IMR-90 (cell line): ENCODE results near the gene CYP2E1. TPM values are rescaled to one million over a fixed set of nuclear protein-coding genes. Genes with fewer than 3 reads are reported as not detected.

ENCODE experiments used
- ATAC-seq: fragments of 200-7000 bp; cut with Tn5 transposase; 2 replicates; pipeline ENCODE4 v1.9.1; 2020; ENCODE audit warnings: low read depth, mild to moderate bottlenecking, moderate library complexity
- BruUV-seq: library from RNA; stranded (reverse); fragments of 400-500 nt; replicated peaks from 2 replicates; lab custom pipeline; 2021; lab: Mats Ljungman, UMichigan
- CTCF ChIA-PET: fragments of 300-600 bp; formaldehyde crosslinking; extraction: SDS; loops from one replicate; lab custom pipeline; 2021; ENCODE audit warnings: antibody characterized with exemption; lab: Yijun Ruan, JAX
- POLR2A ChIA-PET: fragments of 300-600 bp; sonication (Branson Sonifier 250); formaldehyde crosslinking; loops from one replicate; lab custom pipeline; 2022; ENCODE audit warnings: antibody characterized with exemption; ENCODE audit not compliant: unreplicated experiment; lab: Charles Lee
- DNase-seq: peaks from one replicate; pipeline ENCODE4 v3.0.0; 2013
- H2AFZ ChIP-seq: replicated peaks from 2 replicates; pipeline ENCODE3; 2013; ENCODE audit warnings: low read length, mild to moderate bottlenecking; ENCODE audit not compliant: poor library complexity
- H2AK5ac ChIP-seq: 2 replicates; pipeline ENCODE4 v1.6.1; 2013; ENCODE audit warnings: low read depth, low read length, inconsistent platforms
- H2AK9ac ChIP-seq: replicated peaks from 2 replicates; pipeline ENCODE3; 2013; ENCODE audit warnings: mild to moderate bottlenecking, low read depth, low read length, moderate library complexity; ENCODE audit not compliant: poor library complexity
- H2BK120ac ChIP-seq: 2 replicates; pipeline ENCODE4 v1.6.1; 2013; ENCODE audit warnings: low read depth, low read length, inconsistent platforms
- H2BK15ac ChIP-seq: 3 replicates; pipeline ENCODE4 v1.6.1; 2013; ENCODE audit warnings: low read depth, low read length, inconsistent platforms
- H2BK20ac ChIP-seq: 2 replicates; pipeline ENCODE4 v1.6.1; 2013; ENCODE audit warnings: low read depth, mild to moderate bottlenecking, inconsistent platforms, low read length, moderate library complexity
- H2BK5ac ChIP-seq: 2 replicates; pipeline ENCODE4 v1.6.1; 2013; ENCODE audit warnings: mild to moderate bottlenecking, low read depth, low read length, inconsistent platforms; ENCODE audit not compliant: poor library complexity, severe bottlenecking
- H3K14ac ChIP-seq: replicated peaks from 2 replicates; pipeline ENCODE4 v1.6.1; 2013; ENCODE audit warnings: low read depth, low read length, inconsistent platforms
- H3K18ac ChIP-seq: 2 replicates; pipeline ENCODE4 v1.6.1; 2013; ENCODE audit warnings: low read depth, low read length, control low read depth
- H3K23ac ChIP-seq: 2 replicates; pipeline ENCODE4 v1.6.1; 2013; ENCODE audit warnings: low read depth, low read length, inconsistent platforms
- H3K27ac ChIP-seq: 2 replicates; pipeline ENCODE4 v1.5.1; 2013; ENCODE audit warnings: mild to moderate bottlenecking, control low read depth, low read length; ENCODE audit not compliant: insufficient read depth
- H3K27me3 ChIP-seq: 2 replicates; pipeline ENCODE4 v1.6.1; 2013; ENCODE audit warnings: low read length; ENCODE audit not compliant: control insufficient read depth, insufficient read depth
- H3K36me3 ChIP-seq: 2 replicates; pipeline ENCODE4 v1.6.1; 2013; ENCODE audit warnings: low read length, mixed read lengths; ENCODE audit not compliant: control insufficient read depth, insufficient read depth
- H3K4ac ChIP-seq: 2 replicates; pipeline ENCODE4 v1.6.1; 2013; ENCODE audit warnings: low read depth, low read length, inconsistent platforms
- H3K4me1 ChIP-seq: 2 replicates; pipeline ENCODE4 v1.6.1; 2013; ENCODE audit warnings: low read length, mixed read lengths; ENCODE audit not compliant: control insufficient read depth, insufficient read depth
- H3K4me2 ChIP-seq: 2 replicates; pipeline ENCODE4 v1.6.1; 2013; ENCODE audit warnings: low read depth, mild to moderate bottlenecking, control low read depth, low read length, moderate library complexity
- H3K4me3 ChIP-seq: 2 replicates; pipeline ENCODE4 v1.5.1; 2013; ENCODE audit warnings: low read depth, mild to moderate bottlenecking, control low read depth, low read length, moderate library complexity; ENCODE audit not compliant: insufficient read depth
- H3K56ac ChIP-seq: 2 replicates; pipeline ENCODE4 v1.6.1; 2013; ENCODE audit warnings: low read length, inconsistent platforms; ENCODE audit not compliant: insufficient read depth; ENCODE audit errors: extremely low read depth
- H3K79me1 ChIP-seq, 2 experiments: 2 replicates each; pipeline ENCODE4 v1.6.1; 2013; ENCODE audit warnings: low read length in 2 of 2, inconsistent platforms in 1 of 2, low read depth in 1 of 2
- H3K9ac ChIP-seq: 2 replicates; pipeline ENCODE4 v1.6.1; 2013; ENCODE audit warnings: low read depth, low read length, control low read depth
- H3K9me1 ChIP-seq: 2 replicates; pipeline ENCODE4 v1.6.1; 2013; ENCODE audit warnings: low read length, inconsistent platforms; ENCODE audit not compliant: insufficient read depth
- H3K9me3 ChIP-seq: 2 replicates; pipeline ENCODE4 v1.6.1; 2013; ENCODE audit warnings: low read length; ENCODE audit not compliant: control insufficient read depth, insufficient read depth
- H4K20me1 ChIP-seq: 2 replicates; pipeline ENCODE4 v1.6.1; 2013; ENCODE audit warnings: low read length, inconsistent platforms; ENCODE audit not compliant: insufficient read depth
- H4K5ac ChIP-seq: 2 replicates; pipeline ENCODE4 v1.6.1; 2013; ENCODE audit warnings: mild to moderate bottlenecking, low read depth, low read length, control low read depth
- H4K8ac ChIP-seq, 2 experiments: 2 replicates each; pipeline ENCODE4 v1.6.1; 2013; ENCODE audit warnings: low read depth in 2 of 2, low read length in 2 of 2, control low read depth in 1 of 2, inconsistent platforms in 1 of 2
- H4K91ac ChIP-seq: 2 replicates; pipeline ENCODE4 v1.6.1; 2013; ENCODE audit warnings: low read depth, low read length, inconsistent platforms; ENCODE audit not compliant: insufficient read depth
- MAZ ChIP-seq: IDR thresholded peaks from 2 replicates; pipeline ENCODE4 v1.6.1; 2012; ENCODE audit warnings: low read depth, mild to moderate bottlenecking, low read length, improper control_type of control experiment, moderate library complexity, borderline replicate concordance
- NFE2L2 ChIP-seq: fragments of 150-350 bp; IDR thresholded peaks from 2 replicates; pipeline ENCODE4 v1.6.1; 2016; ENCODE audit warnings: low read depth, mild to moderate bottlenecking, low read length
- RAD21 ChIP-seq: IDR thresholded peaks from 2 replicates; pipeline ENCODE4 v1.6.1; 2012; ENCODE audit warnings: low read length, improper control_type of control experiment
- SMC3 ChIP-seq: fragments of 150-350 bp; IDR thresholded peaks from 2 replicates; pipeline ENCODE4 v1.6.1; 2016; ENCODE audit warnings: low read depth, mild to moderate bottlenecking, antibody characterized with exemption, low read length, moderate library complexity
- WGBS, 2 experiments: methylation state at CpG; one replicate each; pipeline versions ENCODE4 v1.1.5 to v1.1.7; 2013; ENCODE audit warnings: missing lambda C conversion rate in 2 of 2; ENCODE audit not compliant: insufficient read length in 1 of 2; ENCODE audit errors: extremely low coverage in 2 of 2; 5-methylcytosine and 5-hydroxymethylcytosine counted together
- dilution Hi-C: fragments of 300-500 bp; cut with HindIII; formaldehyde crosslinking; loops from one replicate; pipeline ENCODE4 v1.14.3; 2018; ENCODE audit warnings: low sequenced_read_pairs; ENCODE audit not compliant: unreplicated experiment
- in situ Hi-C: fragments of 300-500 bp; cut with MboI; formaldehyde crosslinking; loops from 3 replicates; pipeline ENCODE4 v1.14.3; 2019; ENCODE audit warnings: low sequenced_read_pairs, inconsistent platforms, mixed read lengths
- intact Hi-C: fragments of 100-400 bp; cut with micrococcal nuclease; formaldehyde crosslinking; loops from 2 replicates; pipeline ENCODE4 v1.10.0; 2022
- polyA plus RNA-seq, 3 experiments: library from polyadenylated mRNA; depleted of rRNA; stranded (reverse); fragments of >200 nt; gene quantifications; 2 replicates each; pipeline ENCODE4 v1.2.3, GENCODE V29; 2012; ENCODE audit warnings: low replicate concordance in 1 of 3
- total RNA-seq: library from RNA; depleted of rRNA; stranded (reverse); fragments of >200 nt; gene quantifications from 2 replicates; pipeline ENCODE4 v1.2.3, GENCODE V29; 2012
- TF ChIP-seq, protein P1 (sequence below): conservative IDR thresholded peaks from 2 replicates; pipeline ENCODE4 v1.5.1; 2012; ENCODE audit warnings: mild to moderate bottlenecking, low read depth, low read length, improper control_type of control experiment

The CYP2E1 gene
- total and polyA plus RNA-seq, 2 of the 4 experiments (the other 2 are of a cell fraction), result 0.36 to 1.7 TPM

DNA sequence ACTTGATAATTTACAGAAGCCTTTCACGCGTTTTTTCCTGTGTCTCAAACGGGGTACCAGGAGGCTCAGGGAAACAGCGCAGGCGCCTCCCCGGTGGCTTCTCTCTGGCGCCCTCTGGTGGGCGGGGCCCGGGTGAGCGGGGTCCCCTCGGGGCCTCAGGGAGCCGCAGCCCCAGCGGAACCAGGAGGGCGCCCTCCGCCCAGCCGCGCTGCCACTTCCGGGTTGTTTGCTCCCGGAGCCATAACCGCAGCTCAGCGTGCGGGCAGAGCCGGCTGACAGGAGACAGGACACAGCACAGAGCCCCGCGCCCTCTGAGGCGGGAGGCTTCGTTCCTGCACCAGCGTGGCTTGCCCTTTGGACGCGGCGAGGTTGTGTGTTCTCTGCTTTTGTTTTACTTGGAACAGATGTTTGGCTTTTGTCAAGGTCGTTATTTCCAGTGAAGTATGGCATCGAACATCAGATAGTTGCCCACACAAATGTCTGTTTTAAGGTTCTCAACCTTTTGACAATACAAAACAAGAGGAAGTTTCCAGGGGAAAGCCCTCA, 6.9 kb upstream of the CYP2E1 start:
- H2AK5ac ChIP-seq, result no peak overlapping the region
- no peak overlapping the region for H3K14ac ChIP-seq
- H3K79me1 ChIP-seq, result no peaks in the 10 kb centered on the region
- peak overlapping the region; percentile 86 for H2AFZ ChIP-seq
- no peaks in the 10 kb centered on the region for H4K20me1 ChIP-seq
- H3K56ac ChIP-seq, result no peak overlapping the region
- H4K91ac ChIP-seq, result 0 out of 2 replicates have a peak overlapping the region, but pooled peaks have one; percentile 12
- H2AK9ac ChIP-seq, result no peak overlapping the region
- DNase-seq (peak; percentile 30), ATAC-seq (peak; percentile 98)
- peak overlapping the region; percentile 66; the same call in 1 of the 2 replicates for H3K18ac ChIP-seq
- no peaks in the 10 kb centered on the region for H3K27me3 ChIP-seq
- peak; percentile 38 for TF ChIP-seq RAD21
- peak; percentile 32 for TF ChIP-seq SMC3
- TF ChIP-seq NFE2L2, result no peak
- peak; percentile 49; the same call in 1 of the 2 replicates for TF ChIP-seq MAZ
- TF ChIP-seq, protein P1, sequence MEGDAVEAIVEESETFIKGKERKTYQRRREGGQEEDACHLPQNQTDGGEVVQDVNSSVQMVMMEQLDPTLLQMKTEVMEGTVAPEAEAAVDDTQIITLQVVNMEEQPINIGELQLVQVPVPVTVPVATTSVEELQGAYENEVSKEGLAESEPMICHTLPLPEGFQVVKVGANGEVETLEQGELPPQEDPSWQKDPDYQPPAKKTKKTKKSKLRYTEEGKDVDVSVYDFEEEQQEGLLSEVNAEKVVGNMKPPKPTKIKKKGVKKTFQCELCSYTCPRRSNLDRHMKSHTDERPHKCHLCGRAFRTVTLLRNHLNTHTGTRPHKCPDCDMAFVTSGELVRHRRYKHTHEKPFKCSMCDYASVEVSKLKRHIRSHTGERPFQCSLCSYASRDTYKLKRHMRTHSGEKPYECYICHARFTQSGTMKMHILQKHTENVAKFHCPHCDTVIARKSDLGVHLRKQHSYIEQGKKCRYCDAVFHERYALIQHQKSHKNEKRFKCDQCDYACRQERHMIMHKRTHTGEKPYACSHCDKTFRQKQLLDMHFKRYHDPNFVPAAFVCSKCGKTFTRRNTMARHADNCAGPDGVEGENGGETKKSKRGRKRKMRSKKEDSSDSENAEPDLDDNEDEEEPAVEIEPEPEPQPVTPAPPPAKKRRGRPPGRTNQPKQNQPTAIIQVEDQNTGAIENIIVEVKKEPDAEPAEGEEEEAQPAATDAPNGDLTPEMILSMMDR, result peak; percentile 68
- H3K9me1 ChIP-seq, result no peaks in the 10 kb centered on the region
- H3K9me3 ChIP-seq, result 0 out of 2 replicates have a peak, but pooled peaks cover 4% of the 10 kb centered on the region
- peak overlapping the region; percentile 87 to 96 for H4K8ac ChIP-seq
- peak overlapping the region; percentile 53 for H3K27ac ChIP-seq
- intact Hi-C loops (loop anchor here (10.0 kb wide), 1 partner anchor 195 kb away; no protein-coding TSS in a partner anchor), dilution Hi-C loops (no loop called here), in situ Hi-C loops (no loop called here)
- no TSS peak for BruUV-seq
- H3K9ac ChIP-seq, result peak overlapping the region; percentile 83
- H2BK5ac ChIP-seq, result no peak overlapping the region
- WGBS, 2 experiments, result 0% methylated on average over 18 of the region's 33 CpGs; no CpG with 5 or more reads in 1 of the 2 experiments
- no peak overlapping the region for H2BK15ac ChIP-seq
- no peak overlapping the region for H2BK20ac ChIP-seq
- ChIA-PET POLR2A (no interaction called here), CTCF (interaction anchor here (0.6 kb wide), 1 partner anchor 701 kb away, joined by 3 read pairs; no protein-coding TSS in a partner anchor)
- no peak overlapping the region for H2BK120ac ChIP-seq
- H4K5ac ChIP-seq, result peak overlapping the region; percentile 97
- peak overlapping the region; percentile 53 for H3K4me3 ChIP-seq
- H3K4me2 ChIP-seq, result peak overlapping the region; percentile 94
- peak overlapping the region; percentile 59; the same call in 1 of the 2 replicates for H3K23ac ChIP-seq
- no peaks in the 10 kb centered on the region for H3K36me3 ChIP-seq
- no peaks in the 10 kb centered on the region for H3K4me1 ChIP-seq
- peak overlapping the region; percentile 56; the same call in 1 of the 2 replicates for H3K4ac ChIP-seq
